GM19328 (cell line): Measurements from ENCODE around the gene DNAH2.

ENCODE experiments used
- ATAC-seq: cut with Tn5 transposase; IDR thresholded peaks from one replicate; pipeline ENCODE4 v1.9.1; 2021; ENCODE audit warnings: mild to moderate bottlenecking, moderate library complexity; ENCODE audit not compliant: unreplicated experiment

DNAH2 gene

DNA sequence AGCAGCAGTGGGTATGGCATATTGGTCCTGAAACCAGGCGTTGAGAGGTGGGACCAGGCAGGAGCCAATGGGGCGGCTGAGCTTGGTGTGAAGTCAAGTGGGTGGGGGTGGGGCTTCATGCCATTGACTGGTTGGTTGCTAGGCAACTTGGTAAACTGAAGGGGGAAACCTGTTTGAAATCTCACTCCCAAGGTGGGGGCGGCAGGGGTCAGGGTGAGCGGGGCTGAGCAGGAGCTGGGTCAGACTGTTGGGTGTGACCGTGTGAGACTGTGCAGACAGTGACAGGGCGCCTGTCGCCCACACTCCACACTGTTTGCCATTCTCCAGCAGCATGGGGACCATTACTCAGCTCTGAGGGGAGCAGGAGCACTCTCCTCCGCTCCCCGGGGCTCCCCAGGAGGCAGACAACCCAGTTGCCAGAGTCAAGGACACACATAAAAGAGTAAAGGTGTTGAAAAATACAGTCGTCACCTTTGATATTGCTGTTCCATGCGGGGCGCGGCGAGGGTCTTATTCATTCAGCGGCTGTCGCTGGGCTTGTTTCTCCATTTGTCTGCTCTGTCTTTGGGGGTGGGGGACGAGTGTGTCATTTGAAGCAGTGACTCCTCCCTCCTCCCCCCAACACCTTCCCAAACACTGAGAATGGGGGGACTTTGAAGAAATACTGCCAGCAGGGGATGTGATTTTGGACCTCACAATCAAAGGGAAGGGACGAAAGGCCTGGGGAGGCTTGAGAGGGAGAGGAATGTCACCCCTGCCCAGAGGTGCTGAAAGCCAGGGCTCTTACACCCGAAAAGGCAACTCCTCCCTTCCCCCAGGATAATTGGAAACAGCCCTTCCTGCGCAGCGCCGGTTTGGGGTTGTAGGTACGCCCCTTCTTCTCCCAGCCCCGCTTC lies 13.7 kb upstream of the DNAH2 start:
- ATAC-seq, result no peak

DNA sequence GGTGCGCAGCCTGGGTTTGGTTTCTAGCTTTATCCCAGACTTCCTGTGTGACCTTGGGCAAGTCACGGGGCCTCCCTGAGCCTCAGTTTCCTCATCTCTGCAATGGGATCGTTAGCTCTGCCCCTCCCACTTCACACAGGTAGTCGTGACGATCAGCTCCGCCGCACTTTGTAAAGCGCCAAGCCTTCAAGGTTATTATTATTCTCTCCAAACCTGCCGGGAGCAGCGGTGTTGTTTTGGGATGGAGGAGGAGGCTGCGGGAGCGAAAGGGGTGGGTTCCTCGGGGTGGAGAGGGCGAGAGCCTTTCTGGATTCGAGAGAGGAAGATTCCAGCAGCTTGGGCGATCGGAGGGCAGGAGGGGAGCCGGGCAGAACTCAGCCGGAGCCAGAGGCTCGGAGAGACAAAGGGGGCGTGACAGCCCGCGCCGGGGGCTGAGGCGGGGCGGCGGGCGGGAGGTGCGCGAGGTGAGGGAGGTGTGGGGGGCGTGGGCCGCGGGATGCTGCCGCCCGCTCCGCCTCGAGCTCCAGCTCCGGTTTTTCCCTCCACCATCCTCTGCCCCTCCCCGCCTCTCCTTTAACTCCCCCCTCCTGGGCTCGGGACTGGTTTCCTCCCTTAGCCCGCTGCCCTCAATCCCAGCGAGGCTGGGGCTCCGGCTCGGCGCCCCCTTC lies 12.8 kb upstream of the DNAH2 start, which contains the start of gene EFNB3:
Gene EFNB3, plus strand, starts transcription at position 602 of the 668 bp plus-strand sequence. CDS start 397 bp downstream, outside the sequence.
- no peak for ATAC-seq

DNA sequence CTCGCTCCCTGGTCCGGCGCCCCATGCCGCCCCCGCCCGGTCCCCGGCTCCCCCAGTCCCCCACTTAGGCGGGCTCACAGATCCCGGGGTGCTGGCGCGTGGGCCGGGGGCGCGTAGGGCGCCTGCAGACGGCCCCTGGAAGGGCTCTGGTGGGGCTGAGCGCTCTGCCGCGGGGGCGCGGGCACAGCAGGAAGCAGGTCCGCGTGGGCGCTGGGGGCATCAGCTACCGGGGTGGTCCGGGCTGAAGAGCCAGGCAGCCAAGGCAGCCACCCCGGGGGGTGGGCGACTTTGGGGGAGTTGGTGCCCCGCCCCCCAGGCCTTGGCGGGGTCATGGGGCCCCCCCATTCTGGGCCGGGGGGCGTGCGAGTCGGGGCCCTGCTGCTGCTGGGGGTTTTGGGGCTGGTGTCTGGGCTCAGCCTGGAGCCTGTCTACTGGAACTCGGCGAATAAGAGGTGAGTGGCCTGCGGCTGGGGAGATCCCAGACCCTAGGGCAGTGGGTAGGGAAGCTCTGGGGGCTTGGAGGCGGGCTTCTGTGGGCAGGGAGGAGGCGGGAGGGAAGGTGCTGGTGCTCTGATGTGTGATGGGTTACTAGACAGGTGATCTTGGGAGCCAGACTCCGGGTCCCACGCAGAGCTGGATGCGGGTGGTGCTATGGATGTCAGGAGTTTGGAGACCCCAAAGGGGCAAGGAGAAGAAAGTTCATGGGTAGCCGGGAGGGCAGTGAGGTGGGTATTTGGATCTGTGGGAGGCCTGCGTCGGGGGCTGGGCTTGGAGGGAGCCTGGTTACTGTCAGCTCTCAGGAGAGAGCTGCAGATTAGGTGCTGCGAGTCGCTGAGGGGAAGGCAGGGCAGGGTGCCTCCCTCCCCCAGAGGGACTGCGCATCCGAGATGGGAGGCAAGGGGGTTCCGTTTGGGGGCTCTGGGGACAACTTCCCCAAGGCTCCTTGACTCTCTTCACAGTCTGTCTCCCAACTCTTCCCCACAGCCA lies 12.0 kb upstream of the DNAH2 start:
- ATAC-seq, result no peak

DNA sequence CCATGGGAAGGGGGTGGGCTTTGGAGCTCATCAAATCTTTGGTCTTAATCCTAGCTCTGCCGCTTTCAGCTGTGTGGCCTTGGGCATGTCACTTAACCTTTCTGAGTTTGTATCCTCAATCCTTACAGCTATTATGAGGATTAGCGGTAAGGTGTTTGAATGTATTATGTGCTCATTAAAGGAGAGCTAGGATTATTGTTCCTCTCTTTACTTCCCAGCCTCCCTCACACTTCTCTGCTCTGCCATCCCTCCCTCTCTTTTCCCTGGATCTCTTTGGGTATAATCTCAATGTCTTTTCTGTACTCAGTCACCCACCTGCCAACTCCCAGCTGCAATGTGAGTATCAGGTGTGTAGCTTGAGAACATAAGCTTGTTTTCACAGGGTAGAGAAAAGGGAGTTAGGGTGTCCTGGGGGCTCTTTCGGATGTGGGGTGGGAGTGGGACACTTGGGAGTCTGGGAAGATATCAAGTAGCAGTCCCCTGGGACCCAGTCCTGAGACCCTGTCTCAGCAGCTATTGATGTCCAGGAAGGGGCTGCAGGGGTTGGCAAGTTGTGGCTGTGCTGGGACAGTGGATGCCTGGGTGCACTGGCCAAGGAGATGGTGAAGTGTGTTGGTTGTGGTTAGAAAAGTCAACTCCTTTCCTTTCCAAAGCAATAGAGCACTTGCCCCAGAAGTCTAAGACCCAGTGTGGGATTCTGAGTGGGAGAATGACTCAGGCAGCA lies 10.8 kb upstream of the DNAH2 start:
- no peak for ATAC-seq

DNA sequence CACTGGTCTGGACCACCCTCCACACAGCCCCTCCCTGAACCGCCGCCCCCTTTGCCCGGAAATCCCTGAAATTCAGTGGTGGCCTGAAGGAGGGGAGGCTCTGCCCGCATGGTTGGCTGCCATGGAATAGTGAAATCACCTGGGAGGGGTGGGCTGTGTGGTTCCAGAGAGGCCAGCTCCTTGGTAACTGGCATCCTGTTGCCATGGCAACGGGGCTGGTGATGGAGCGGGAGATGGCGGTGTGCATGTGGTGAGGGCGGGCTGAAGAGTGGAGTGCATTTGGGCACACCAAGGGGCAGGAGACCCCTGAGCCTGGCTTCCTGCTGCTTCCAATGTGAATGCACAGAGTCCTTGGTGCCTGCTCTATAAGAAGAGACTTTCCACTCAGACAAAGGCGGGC lies 10.1 kb upstream of the DNAH2 start:
- ATAC-seq, result no peak

DNA sequence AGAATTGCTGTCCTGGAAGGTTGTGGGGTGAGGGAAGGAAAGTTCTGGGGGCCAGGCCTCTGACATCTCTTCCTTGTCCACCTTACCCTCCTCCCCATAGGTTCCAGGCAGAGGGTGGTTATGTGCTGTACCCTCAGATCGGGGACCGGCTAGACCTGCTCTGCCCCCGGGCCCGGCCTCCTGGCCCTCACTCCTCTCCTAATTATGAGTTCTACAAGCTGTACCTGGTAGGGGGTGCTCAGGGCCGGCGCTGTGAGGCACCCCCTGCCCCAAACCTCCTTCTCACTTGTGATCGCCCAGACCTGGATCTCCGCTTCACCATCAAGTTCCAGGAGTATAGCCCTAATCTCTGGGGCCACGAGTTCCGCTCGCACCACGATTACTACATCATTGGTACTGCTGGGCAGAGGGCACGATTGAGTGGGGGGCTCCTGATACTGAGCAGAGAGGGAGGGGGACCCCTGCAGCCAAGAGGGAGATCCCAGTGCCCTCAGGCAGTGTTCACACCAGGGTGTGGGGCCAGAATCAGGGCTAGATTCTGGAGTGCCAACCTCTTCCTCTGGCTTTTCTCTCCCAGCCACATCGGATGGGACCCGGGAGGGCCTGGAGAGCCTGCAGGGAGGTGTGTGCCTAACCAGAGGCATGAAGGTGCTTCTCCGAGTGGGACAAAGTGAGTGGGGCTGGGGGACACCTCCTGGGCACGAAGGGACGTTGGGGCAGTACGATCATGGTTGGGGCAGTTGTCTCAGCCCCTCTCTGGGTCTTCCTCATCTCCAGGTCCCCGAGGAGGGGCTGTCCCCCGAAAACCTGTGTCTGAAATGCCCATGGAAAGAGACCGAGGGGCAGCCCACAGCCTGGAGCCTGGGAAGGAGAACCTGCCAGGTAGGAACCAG lies 9.4 kb upstream of the DNAH2 start:
- no peak for ATAC-seq

DNA sequence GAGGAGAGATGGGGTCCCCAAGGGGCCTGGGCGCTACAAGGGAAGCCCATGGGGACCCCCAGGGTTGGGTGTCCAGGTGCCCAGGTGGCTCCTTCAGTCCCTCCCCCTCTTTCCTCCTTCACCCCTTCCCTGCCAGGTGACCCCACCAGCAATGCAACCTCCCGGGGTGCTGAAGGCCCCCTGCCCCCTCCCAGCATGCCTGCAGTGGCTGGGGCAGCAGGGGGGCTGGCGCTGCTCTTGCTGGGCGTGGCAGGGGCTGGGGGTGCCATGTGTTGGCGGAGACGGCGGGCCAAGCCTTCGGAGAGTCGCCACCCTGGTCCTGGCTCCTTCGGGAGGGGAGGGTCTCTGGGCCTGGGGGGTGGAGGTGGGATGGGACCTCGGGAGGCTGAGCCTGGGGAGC lies 8.5 kb upstream of the DNAH2 start:
- no peak for ATAC-seq

DNA sequence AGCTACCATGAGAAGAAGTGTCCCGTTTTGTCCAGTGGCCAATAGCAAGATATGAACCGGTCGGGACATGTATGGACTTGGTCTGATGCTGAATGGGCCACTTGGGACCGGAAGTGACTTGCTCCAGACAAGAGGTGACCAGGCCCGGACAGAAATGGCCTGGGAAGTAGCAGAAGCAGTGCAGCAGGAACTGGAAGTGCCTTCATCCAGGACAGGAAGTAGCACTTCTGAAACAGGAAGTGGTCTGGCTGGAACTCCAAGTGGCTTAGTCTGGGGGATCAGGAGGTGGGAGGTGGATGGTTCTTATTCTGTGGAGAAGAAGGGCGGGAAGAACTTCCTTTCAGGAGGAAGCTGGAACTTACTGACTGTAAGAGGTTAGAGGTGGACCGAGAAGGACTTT lies 7.2 kb upstream of the DNAH2 start:
- no peak for ATAC-seq

DNA sequence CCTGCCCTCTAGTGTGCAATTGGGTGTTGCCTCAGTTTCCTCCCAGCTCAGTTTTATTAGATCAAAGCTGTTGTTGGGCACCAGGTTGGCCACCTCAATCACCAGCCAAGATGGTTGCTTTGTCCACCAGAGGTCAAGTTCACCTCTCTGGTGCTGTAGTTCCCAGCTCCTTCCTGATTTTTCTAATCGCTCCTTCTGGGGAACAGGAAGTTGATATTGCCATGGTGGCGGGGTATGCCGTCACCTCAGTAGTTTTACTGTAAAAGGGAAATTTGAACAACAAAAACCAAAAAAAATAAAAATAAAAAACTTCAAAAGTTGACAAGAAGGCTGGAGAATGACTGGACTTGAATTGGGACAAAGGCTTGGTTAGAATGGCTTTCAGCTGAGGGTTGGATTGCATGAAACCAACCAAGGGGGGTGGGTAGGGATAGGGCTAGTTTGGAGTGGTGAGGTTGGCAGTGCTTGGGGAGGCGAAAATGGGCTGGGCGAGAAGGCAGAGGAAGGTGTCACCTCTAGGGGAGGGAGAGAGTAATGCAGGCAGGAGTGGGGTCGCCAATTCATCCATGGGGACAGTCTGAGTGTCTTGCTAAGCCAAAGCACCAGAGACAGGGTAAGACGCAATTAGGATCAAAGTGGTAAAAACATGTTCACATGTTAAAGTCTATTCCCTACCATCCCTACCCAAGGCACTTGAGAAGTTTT lies 6.3 kb upstream of the DNAH2 start:
- ATAC-seq, result no peak

DNA sequence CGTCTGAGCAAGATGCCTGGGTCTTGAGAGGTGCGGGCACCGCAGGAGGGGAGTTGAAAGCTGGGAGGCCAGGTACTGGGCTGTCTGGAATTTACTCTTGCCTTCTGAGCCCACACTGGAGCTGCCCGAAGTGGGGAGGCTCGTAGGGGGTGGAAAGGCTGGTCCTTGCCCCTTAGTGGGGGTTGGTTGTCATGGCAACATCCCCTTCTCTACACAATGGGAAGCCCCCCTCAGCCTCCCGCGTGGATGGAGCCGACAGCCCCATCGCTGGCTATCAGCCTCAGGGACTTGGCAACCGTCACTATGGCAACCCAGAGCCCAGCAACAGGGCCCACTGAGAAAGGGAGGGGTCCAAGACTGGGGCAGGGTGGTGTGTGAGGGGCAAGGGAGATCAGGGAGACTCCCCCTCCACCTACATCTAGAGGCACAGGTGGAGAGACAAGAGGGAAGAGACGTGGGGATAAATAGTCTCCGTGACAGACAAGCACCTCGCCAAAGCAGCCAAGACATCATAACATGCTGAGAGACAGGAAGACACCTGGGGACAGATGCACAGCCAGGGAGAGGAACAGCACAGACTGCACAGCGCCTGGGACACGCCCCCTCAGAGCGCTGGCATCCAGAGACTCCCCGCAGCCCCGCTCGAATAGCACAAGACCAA lies 5.3 kb upstream of the DNAH2 start:
- ATAC-seq, result no peak

DNA sequence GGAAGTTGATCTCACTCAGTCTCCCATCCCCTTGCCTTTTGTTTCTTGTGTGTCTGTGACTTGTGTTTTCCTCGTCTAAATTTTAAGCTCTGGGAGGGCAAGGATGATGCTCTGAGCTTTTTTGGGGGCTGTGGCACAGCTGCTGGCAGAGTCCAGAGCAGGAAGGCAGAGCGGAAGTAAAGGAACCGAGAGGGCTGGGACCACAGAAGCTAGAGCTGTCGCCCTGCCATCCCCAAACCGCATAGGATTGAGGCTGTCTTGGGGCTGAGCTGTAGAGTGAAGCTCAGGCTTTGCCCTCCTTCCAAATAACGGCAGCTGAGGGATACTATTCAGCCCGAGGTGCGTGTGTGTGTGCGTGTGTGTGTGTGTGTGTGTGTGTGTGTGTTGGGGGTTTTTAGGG lies 3.8 kb upstream of the DNAH2 start:
- no peak for ATAC-seq

DNA sequence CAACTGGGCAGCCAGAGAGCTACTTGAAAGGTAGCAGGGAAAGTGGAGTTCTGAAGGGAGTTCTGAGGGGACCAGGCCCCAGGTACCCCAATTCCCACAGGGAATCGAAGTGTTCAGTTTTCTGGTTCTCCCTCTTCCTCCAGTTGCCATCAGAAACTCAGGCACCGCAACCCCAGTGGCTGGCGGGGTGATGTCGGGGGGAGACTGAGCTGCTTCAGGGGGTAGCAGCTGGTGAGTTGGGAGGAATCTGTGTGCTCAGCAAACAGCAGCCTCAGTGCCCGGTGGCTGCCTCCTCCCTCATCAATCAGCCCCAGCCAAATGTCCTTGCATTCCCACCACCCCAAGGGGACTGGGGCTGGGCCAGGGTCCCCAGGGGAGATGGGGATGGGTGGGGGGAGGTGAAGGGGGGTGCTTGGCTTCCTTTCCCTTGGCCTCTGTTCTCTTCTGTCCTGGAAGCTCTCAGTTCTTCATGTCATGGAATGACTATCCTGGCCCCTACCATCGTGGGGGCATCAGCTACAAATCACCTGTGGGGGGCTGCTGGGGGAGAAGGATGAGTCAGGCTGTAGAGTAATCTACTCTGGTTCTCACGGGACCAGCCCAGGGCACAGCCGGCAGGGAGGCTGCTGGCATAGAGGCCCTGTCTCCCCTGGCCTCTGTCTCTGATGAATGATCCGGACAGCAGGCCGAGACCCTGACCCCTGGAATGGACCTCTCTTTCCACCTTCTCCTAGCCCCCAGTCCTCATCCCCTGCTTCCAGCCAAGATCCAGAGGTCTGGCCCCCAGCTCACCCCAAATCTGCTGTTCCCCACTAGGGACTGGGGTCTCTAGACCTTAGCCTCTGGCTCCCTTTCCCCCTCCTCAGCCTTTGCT lies 2.6 kb upstream of the DNAH2 start:
- no peak for ATAC-seq

DNA sequence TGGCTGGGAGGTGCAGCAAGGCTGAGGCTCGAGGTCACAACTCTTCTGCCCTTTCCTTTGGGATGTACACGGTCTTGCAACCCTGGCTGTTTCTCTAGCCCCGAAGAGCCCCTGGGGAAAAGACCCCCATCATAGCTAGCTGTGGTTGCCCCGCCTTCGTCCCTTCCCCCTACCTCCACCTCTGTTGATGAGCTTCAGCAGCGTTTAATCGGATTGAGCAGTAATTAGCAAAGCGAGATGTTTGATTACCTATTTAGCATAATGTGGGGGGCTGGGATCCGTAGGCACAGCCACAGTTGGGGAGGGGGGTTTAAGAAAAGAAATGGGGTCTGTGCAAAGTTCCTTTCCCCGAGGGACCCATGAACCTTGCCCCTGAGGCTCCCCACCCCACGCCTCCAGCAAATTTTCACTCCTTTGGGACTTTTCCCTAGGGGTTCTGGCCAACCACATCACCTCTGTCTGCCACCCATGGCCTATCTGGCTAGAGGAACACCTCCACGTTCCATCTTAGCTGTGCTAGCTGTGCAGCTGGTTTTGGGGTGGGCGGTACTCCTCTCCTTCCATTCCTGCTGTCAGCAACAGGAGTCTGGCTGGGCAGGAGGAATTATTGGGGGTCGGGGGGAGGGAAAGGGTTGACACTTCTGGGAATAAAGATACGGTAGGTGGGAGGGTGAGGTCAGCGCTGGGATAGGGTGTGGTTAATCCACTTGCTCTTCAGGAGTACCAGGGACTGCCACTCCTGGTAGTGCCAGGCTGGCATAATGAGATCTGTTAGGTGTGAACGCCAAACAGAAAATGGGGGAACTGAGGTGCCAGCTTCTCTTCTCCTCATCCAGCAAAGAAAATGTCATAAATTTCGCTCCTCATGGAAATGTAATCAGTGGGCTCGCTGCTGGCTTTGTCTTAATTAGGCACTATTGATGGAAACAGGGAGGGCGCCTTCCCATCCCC lies 1.3 kb upstream of the DNAH2 start:
- no peak for ATAC-seq

DNA sequence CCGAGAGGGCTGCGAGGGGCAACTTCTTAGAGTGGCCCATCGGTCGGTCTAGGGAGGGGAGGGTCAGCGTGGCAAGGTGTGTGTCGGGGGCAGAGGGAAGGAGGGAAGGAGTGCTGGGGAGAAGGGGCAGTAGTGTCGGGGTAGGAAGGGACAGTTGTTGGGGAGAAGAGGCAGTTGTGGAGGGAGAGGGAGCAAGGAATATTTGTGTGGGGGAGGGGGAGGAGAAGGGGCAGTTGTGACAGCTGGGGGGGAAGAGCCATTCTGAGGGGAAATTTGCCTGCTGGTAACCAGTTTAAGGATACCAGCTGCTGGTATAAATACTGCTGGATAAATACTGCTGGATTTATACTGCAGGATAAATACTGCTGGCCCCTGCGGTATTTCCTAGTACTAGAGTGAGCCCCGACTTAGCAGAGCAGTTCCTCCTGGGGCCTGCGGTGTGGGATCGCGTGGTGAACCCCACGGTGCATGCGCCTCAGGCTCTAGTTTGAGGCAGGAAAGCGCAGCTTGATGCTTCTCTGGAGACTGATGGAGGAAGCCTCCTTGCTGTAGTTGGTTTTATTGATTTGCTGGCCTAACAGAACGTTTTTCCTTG lies 309 bp downstream of the DNAH2 start:
- no peak for ATAC-seq

DNA sequence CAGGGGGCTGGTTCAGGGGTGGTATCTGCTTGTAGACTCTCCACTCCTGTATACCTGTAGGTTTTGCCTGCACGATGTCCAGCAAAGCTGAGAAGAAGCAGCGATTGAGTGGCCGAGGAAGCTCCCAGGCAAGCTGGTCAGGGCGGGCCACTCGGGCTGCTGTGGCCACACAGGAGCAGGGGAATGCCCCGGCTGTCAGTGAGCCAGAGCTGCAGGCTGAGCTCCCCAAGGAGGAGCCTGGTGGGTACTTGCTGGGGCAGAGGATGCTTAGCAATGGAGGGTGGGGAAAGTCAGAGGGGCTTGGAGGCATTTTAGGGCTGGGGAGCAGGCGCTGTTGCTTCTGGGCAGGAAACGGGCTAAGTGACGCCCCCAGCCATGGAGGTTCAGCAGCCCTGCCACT lies 2.1 kb downstream of the DNAH2 start:
- no peak for ATAC-seq

DNA sequence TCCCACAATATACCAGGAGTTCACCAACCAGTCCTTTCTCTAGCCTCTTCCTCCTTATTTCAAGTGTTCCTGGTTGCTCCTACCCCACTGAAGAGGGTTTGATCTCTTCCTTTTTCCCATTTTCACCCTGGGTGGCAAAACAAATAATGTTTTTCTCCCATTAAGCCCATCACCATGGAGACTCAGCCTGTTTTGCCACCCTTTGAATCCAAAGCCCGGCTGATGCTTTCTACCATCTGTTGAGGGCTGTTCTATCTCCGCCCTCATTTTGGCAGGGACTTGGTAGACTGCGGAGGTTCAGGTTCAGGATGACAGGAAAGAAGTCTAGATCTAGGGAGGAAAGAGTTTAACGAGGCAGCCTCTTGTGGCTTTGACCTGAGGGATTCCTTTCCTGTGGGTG lies 2.6 kb downstream of the DNAH2 start:
- no peak for ATAC-seq
